H1 (cell line): ENCODE data around the gene DARS1. TPM values are rescaled to one million over a fixed set of nuclear protein-coding genes. Genes with fewer than 3 reads are reported as not detected.

Experiments used
- ATF2 ChIP-seq: IDR thresholded peaks from 2 replicates; pipeline ENCODE4 v1.6.1; 2012; ENCODE audit warnings: low read length, inconsistent platforms
- TAF7 ChIP-seq: optimal IDR thresholded peaks from 2 replicates; pipeline ENCODE3; 2011; ENCODE audit warnings: low read depth, mild to moderate bottlenecking, inconsistent platforms, low read length, moderate library complexity, borderline replicate concordance
- polyA plus RNA-seq, 7 experiments: library from polyadenylated mRNA; depleted of rRNA in 3 of 7; stranded (reverse) in 5 of 7; unstranded in 2 of 7; fragments of >200 nt in 5 of 7; fragments of 200-250 nt in 2 of 7; gene quantifications; 1 replicate in 5 of 7; 2 replicates in 1 of 7; 4 replicates in 1 of 7; pipeline versions ENCODE4 v1.2.1 to v1.2.3, GENCODE V29; 2011 to 2013; ENCODE audit warnings: missing spikeins in 2 of 7, mixed read lengths in 2 of 7
- total RNA-seq: library from RNA; stranded (reverse); fragmentation: NEBNext Ultra II Directional; extraction: Animal tissue kit (Norgen Biotek cat#: 25700); gene quantifications from 2 replicates; pipeline ENCODE4 v1.2.1, GENCODE V29; 2021

DARS1 gene
- total and polyA plus RNA-seq, 2 of the 8 experiments (the other 6 are each of a cell fraction or from before 2014, with no cell fraction given): 61.7 to 85.9 TPM

- TF ChIP-seq ATF2 (no peak), TAF7 (no peak)
Measured at GRCh38 chr2:135993421-135993820, 8.0 kb upstream of the DARS1 start (continued).
